ENCODE results near the gene UCMA.
A peak's percentile ranks its signal among the peaks of the same experiment; 100 is the strongest.

The UCMA gene

GRCh38 chr10:13222151-13222550, 12.0 kb downstream of the UCMA start:
- TF ChIP-seq EZH2phosphoT487 (IDR thresholded peaks at IDR 0.05; ENCODE audit: low read depth) (no peak), CTCF (IDR thresholded peaks at IDR 0.05; ENCODE audit: low read depth, low read length) (no peak)
- H3K27ac ChIP-seq (ENCODE audit: low read length) = no peak overlapping the region
- H3K4me3 ChIP-seq (ENCODE audit: low read length) = no peak overlapping the region
- H3K9ac ChIP-seq (ENCODE audit: low read length) = no peak overlapping the region
- no peak overlapping the region for H2AFZ ChIP-seq (ENCODE audit: low read depth, low read length)
- H4K20me1 ChIP-seq (ENCODE audit: insufficient read depth, low read length) = no peaks in the 10 kb centered on the region
- H3K36me3 ChIP-seq (replicated peaks; ENCODE audit: low read depth, low read length) = no peaks in the 10 kb centered on the region
- H3K4me1 ChIP-seq (ENCODE audit: low read length) = peaks cover 10% of the 10 kb centered on the region
- no peaks in the 10 kb centered on the region for H3K9me3 ChIP-seq (ENCODE audit: insufficient read depth, low read length)
- no peaks in the 10 kb centered on the region for H3K27me3 ChIP-seq (ENCODE audit: low read depth, low read length)
- no peaks in the 10 kb centered on the region for H3K79me2 ChIP-seq (ENCODE audit: low read length)
- H3K4me2 ChIP-seq (ENCODE audit: low read length) = no peak overlapping the region

- peaks cover 10% of the 10 kb centered on the region for H3K4me1 ChIP-seq (ENCODE audit: low read length)
- no peaks in the 10 kb centered on the region for H4K20me1 ChIP-seq (ENCODE audit: insufficient read depth, low read length)
- no peaks in the 10 kb centered on the region for H3K36me3 ChIP-seq (replicated peaks; ENCODE audit: low read depth, low read length)
- no peak for TF ChIP-seq EZH2phosphoT487 (IDR thresholded peaks at IDR 0.05; ENCODE audit: low read depth)
- no peak for TF ChIP-seq CTCF (IDR thresholded peaks at IDR 0.05; ENCODE audit: low read depth, low read length)
- no peak overlapping the region for H3K9ac ChIP-seq (ENCODE audit: low read length)
- H3K9me3 ChIP-seq (ENCODE audit: insufficient read depth, low read length) = no peaks in the 10 kb centered on the region
- no peaks in the 10 kb centered on the region for H3K27me3 ChIP-seq (ENCODE audit: low read depth, low read length)
- no peaks in the 10 kb centered on the region for H3K79me2 ChIP-seq (ENCODE audit: low read length)
- H3K27ac ChIP-seq (ENCODE audit: low read length) = no peak overlapping the region
- H3K4me3 ChIP-seq (ENCODE audit: low read length) = no peak overlapping the region
- no peak overlapping the region for H2AFZ ChIP-seq (ENCODE audit: low read depth, low read length)
- H3K4me2 ChIP-seq (ENCODE audit: low read length) = no peak overlapping the region
Observed at GRCh38 chr10:13221572-13221971, 12.6 kb downstream of the UCMA start.

GRCh38 chr10:13219685-13220670, 14.2 kb downstream of the UCMA start:
- H3K4me1 ChIP-seq (ENCODE audit: low read length) = peaks cover 10% of the 10 kb centered on the region
- H3K9me3 ChIP-seq (ENCODE audit: insufficient read depth, low read length) = no peaks in the 10 kb centered on the region
- H3K27me3 ChIP-seq (ENCODE audit: low read depth, low read length) = no peaks in the 10 kb centered on the region
- no peak overlapping the region for H3K4me3 ChIP-seq (ENCODE audit: low read length)
- H3K36me3 ChIP-seq (replicated peaks; ENCODE audit: low read depth, low read length) = no peaks in the 10 kb centered on the region
- H3K79me2 ChIP-seq (ENCODE audit: low read length) = no peaks in the 10 kb centered on the region
- TF ChIP-seq EZH2phosphoT487 (IDR thresholded peaks at IDR 0.05; ENCODE audit: low read depth) (no peak), CTCF (IDR thresholded peaks at IDR 0.05; ENCODE audit: low read depth, low read length) (peak; percentile 51)
- H4K20me1 ChIP-seq (ENCODE audit: insufficient read depth, low read length) = no peaks in the 10 kb centered on the region
- H3K9ac ChIP-seq (ENCODE audit: low read length) = no peak overlapping the region
- H3K27ac ChIP-seq (ENCODE audit: low read length) = peak overlapping the region; percentile 16; the same call in 1 of the 2 replicates
- H2AFZ ChIP-seq (ENCODE audit: low read depth, low read length) = no peak overlapping the region
- H3K4me2 ChIP-seq (ENCODE audit: low read length) = peak overlapping the region; percentile 20

- Histone ChIP-seq H3K4me2 (ENCODE audit: low read length) (no peak overlapping the region), H3K4me3 (ENCODE audit: low read length) (no peak overlapping the region), H3K79me2 (ENCODE audit: low read length) (no peaks in the 10 kb centered on the region), H3K9ac (ENCODE audit: low read length) (no peak overlapping the region), H2AFZ (ENCODE audit: low read depth, low read length) (no peak overlapping the region), H3K27me3 (ENCODE audit: low read depth, low read length) (no peaks in the 10 kb centered on the region), H3K4me1 (ENCODE audit: low read length) (peaks cover 10% of the 10 kb centered on the region), H3K36me3 (replicated peaks; ENCODE audit: low read depth, low read length) (no peaks in the 10 kb centered on the region), H3K27ac (ENCODE audit: low read length) (no peak overlapping the region), H4K20me1 (ENCODE audit: insufficient read depth, low read length) (no peaks in the 10 kb centered on the region), H3K9me3 (ENCODE audit: insufficient read depth, low read length) (no peaks in the 10 kb centered on the region)
- TF ChIP-seq EZH2phosphoT487 (IDR thresholded peaks at IDR 0.05; ENCODE audit: low read depth) (no peak), CTCF (IDR thresholded peaks at IDR 0.05; ENCODE audit: low read depth, low read length) (no peak)
Observed at GRCh38 chr10:13218878-13219277, 15.3 kb downstream of the UCMA start.
